CD14-positive monocyte (primary cell): Measurements from ENCODE around the gene SORBS2. TPM values are rescaled to one million over a fixed set of nuclear protein-coding genes. Genes with fewer than 3 reads are reported as not detected.

ENCODE experiments used
- DNase-seq, 3 donors: peaks; one replicate each; pipeline ENCODE4 v3.0.0-alpha.2; 2011 to 2022
- H2AFZ ChIP-seq: 2 replicates; pipeline ENCODE4 v1.6.0; 2012; ENCODE audit warnings: mild to moderate bottlenecking, low read depth, low read length, inconsistent platforms; ENCODE audit not compliant: insufficient read depth, poor library complexity, severe bottlenecking
- H3K27ac ChIP-seq, 2 donors: 1 replicate in 1 of 2; 2 replicates in 1 of 2; pipeline ENCODE4 v1.5.1; 2012 to 2013; ENCODE audit warnings: low read length in 2 of 2, control low read depth in 1 of 2, inconsistent platforms in 1 of 2, low read depth in 1 of 2, mild to moderate bottlenecking in 1 of 2
- H3K27me3 ChIP-seq, 2 donors: one replicate each; pipeline versions ENCODE4 v1.6.0 to v1.6.1; 2011 to 2013; ENCODE audit warnings: low read length in 2 of 2; ENCODE audit not compliant: control insufficient read depth in 2 of 2, insufficient read depth in 2 of 2
- H3K36me3 ChIP-seq, 2 donors: replicated peaks in 1 of 2; 1 replicate in 1 of 2; 2 replicates in 1 of 2; pipeline versions ENCODE4 v1.5.1 to v1.6.1; 2012 to 2013; ENCODE audit warnings: low read length in 2 of 2, control low read depth in 1 of 2, inconsistent platforms in 1 of 2, mild to moderate bottlenecking in 1 of 2; ENCODE audit not compliant: insufficient read depth in 2 of 2, control insufficient read depth in 1 of 2
- H3K4me1 ChIP-seq, 2 donors: 1 replicate in 1 of 2; 2 replicates in 1 of 2; pipeline versions ENCODE4 v1.5.1 to v1.6.1; 2012 to 2013; ENCODE audit warnings: low read length in 2 of 2, control low read depth in 1 of 2, inconsistent platforms in 1 of 2, mild to moderate bottlenecking in 1 of 2, moderate library complexity in 1 of 2; ENCODE audit not compliant: insufficient read depth in 2 of 2, control insufficient read depth in 1 of 2
- H3K4me2 ChIP-seq: replicated peaks from 2 replicates; pipeline ENCODE3; 2012; ENCODE audit warnings: low read length, moderate library complexity, mild to moderate bottlenecking; ENCODE audit not compliant: poor library complexity, severe bottlenecking; ENCODE audit errors: extremely low read depth
- H3K4me3 ChIP-seq, 3 experiments: fragments of 200-600 bp in 1 of 3; sonication (generic) in 1 of 3; replicated peaks in 1 of 3; 1 replicate in 2 of 3; 2 replicates in 1 of 3; pipeline ENCODE4 v1.5.1; 2011 to 2013; ENCODE audit warnings: low read length in 3 of 3, mild to moderate bottlenecking in 3 of 3, control low read depth in 2 of 3, low read depth in 2 of 3, inconsistent platforms in 1 of 3, moderate library complexity in 1 of 3
- H3K79me2 ChIP-seq: 2 replicates; pipeline ENCODE4 v1.6.0; 2012; ENCODE audit warnings: mild to moderate bottlenecking, control low read depth, inconsistent platforms, low read length, moderate library complexity; ENCODE audit not compliant: insufficient read depth
- H3K9ac ChIP-seq: 2 replicates; pipeline ENCODE4 v1.6.0; 2017; ENCODE audit warnings: low read length, mild to moderate bottlenecking; ENCODE audit not compliant: insufficient read depth, poor library complexity, severe bottlenecking
- H3K9me3 ChIP-seq, 2 donors: replicated peaks in 1 of 2; 1 replicate in 1 of 2; 2 replicates in 1 of 2; pipeline versions ENCODE4 v1.5.1 to v1.6.1; 2012 to 2013; ENCODE audit warnings: low read length in 2 of 2, control low read depth in 1 of 2; ENCODE audit not compliant: control insufficient read depth in 1 of 2, insufficient read depth in 1 of 2
- H4K20me1 ChIP-seq: 2 replicates; pipeline ENCODE4 v1.6.0; 2012; ENCODE audit warnings: mild to moderate bottlenecking, low read length, control low read depth, moderate library complexity; ENCODE audit not compliant: insufficient read depth
- H3K27ac Mint-ChIP-seq, 7 donors: one replicate each; pipeline ENCODE4 v1.8.0; 2020; ENCODE audit warnings: mild to moderate bottlenecking in 7 of 7, mixed read lengths in 7 of 7, moderate library complexity in 6 of 7, inconsistent platforms in 2 of 7
- H3K27me3 Mint-ChIP-seq, 3 donors: one replicate each; pipeline ENCODE4 v1.8.0; 2021 to 2022; ENCODE audit warnings: low read depth in 3 of 3, mild to moderate bottlenecking in 3 of 3, mixed read lengths in 3 of 3, moderate library complexity in 3 of 3, inconsistent platforms in 1 of 3
- H3K36me3 Mint-ChIP-seq, 2 donors: one replicate each; pipeline ENCODE4 v1.8.0; 2020; ENCODE audit warnings: mixed read lengths in 2 of 2, inconsistent platforms in 1 of 2, mild to moderate bottlenecking in 1 of 2
- H3K4me1 Mint-ChIP-seq: one replicate; pipeline ENCODE4 v1.8.0; 2020; ENCODE audit warnings: mild to moderate bottlenecking, mixed read lengths
- H3K4me3 Mint-ChIP-seq, 2 donors: one replicate each; pipeline ENCODE4 v1.8.0; 2020; ENCODE audit warnings: mild to moderate bottlenecking in 2 of 2, mixed read lengths in 2 of 2, moderate library complexity in 1 of 2
- H3K9me3 Mint-ChIP-seq, 7 donors: one replicate each; pipeline ENCODE4 v1.8.0; 2020 to 2022; ENCODE audit warnings: mixed read lengths in 7 of 7, mild to moderate bottlenecking in 6 of 7, moderate library complexity in 6 of 7, inconsistent platforms in 2 of 7
- WGBS: methylation state at CpG from one replicate; pipeline ENCODE4 v1.1.5; 2013; ENCODE audit warnings: missing lambda C conversion rate; ENCODE audit not compliant: insufficient coverage; 5-methylcytosine and 5-hydroxymethylcytosine counted together
- intact Hi-C, 2 donors: fragments of 100-400 bp; cut with micrococcal nuclease; formaldehyde crosslinking; loops; one replicate each; pipeline versions ENCODE4 v1.15.0 to v1.15.1; 2023
- polyA plus RNA-seq, 3 donors: library from polyadenylated mRNA; depleted of rRNA in 1 of 3; unstranded in 2 of 3; stranded (reverse) in 1 of 3; fragments of 300-500 nt in 2 of 3; fragments of >200 nt in 1 of 3; fragmentation: Illumina TruSeq in 2 of 3; gene quantifications; 1 replicate in 2 of 3; 2 replicates in 1 of 3; pipeline ENCODE4 v1.2.3, GENCODE V29; 2012 to 2021
- TF ChIP-seq, protein P1 (sequence below): fragments of 200-600 bp; IDR thresholded peaks from one replicate; pipeline ENCODE4 v1.8.0; 2022; ENCODE audit warnings: antibody characterized with exemption, mild to moderate bottlenecking

The SORBS2 gene
- polyA plus RNA-seq, 3 donors: not detected

DNA sequence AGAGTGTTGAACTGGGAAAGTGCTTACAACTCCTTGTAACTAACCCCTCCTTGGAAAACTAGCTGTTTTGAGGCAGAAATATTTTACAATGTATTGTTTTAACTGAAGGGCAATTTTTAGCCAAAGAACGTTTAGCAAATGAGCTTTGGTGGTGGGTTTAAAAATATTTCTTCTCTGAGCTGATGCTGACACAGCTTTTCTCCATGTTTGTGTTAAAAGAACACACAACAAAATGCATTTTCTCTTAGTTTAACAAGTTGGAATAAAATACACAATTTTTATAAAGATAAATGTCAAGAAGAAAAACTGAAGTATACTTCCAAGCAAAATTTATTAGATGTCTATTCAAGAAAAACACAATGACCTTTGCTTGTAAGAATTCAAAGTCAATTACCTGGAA is 226.8 kb downstream of the SORBS2 start:
- Histone ChIP-seq H3K36me3 (no peaks in the 10 kb centered on the region), H3K27me3 (peaks cover 29 to 39% of the 10 kb centered on the region in 2 donors), H4K20me1 (no peaks in the 10 kb centered on the region), H3K4me3 (no peak overlapping the region), H3K9me3 (no peaks in the 10 kb centered on the region), H3K79me2 (no peaks in the 10 kb centered on the region), H3K9ac (no peak overlapping the region), H3K27ac (no peak overlapping the region), H3K4me2 (no peak overlapping the region), H3K4me1 (no peaks in the 10 kb centered on the region), H2AFZ (no peak overlapping the region)
- Mint-ChIP-seq H3K4me3 (no peak overlapping the region), H3K4me1 (peaks cover 3% of the 10 kb centered on the region), H3K36me3 (no peaks in the 10 kb centered on the region), H3K27me3 (peaks cover 38 to 44% (median 38%) of the 10 kb centered on the region in 3 donors), H3K27ac (no peak overlapping the region), H3K9me3 (peaks cover 0 to 6% (median 2%) of the 10 kb centered on the region in 7 donors)
- intact Hi-C loops: no loop called here
- WGBS: no CpG with 5 or more reads among the region's 1 CpG
- TF ChIP-seq, protein P1, sequence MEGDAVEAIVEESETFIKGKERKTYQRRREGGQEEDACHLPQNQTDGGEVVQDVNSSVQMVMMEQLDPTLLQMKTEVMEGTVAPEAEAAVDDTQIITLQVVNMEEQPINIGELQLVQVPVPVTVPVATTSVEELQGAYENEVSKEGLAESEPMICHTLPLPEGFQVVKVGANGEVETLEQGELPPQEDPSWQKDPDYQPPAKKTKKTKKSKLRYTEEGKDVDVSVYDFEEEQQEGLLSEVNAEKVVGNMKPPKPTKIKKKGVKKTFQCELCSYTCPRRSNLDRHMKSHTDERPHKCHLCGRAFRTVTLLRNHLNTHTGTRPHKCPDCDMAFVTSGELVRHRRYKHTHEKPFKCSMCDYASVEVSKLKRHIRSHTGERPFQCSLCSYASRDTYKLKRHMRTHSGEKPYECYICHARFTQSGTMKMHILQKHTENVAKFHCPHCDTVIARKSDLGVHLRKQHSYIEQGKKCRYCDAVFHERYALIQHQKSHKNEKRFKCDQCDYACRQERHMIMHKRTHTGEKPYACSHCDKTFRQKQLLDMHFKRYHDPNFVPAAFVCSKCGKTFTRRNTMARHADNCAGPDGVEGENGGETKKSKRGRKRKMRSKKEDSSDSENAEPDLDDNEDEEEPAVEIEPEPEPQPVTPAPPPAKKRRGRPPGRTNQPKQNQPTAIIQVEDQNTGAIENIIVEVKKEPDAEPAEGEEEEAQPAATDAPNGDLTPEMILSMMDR: no peak
- DNase-seq: no peak

DNA sequence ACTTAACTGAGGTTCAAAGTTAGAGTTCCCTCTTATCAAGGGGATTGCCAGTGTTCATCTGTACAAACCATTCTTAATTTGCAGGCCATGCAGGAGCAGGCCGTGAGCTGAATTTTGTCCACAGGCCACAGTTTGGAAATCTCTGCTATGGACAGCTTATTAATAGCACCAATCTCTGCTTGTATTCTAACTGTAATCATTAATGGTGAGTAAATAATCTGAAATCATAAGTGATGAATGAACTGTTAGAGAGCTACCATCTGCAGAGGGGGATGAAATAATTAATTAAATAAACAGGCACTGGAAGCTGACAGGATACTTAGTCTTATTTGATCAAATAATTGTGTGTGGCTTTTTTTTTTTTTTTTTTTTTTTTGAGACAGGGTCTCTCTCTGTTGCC is 228.2 kb downstream of the SORBS2 start:
- Mint-ChIP-seq H3K27ac (no peak overlapping the region), H3K36me3 (no peaks in the 10 kb centered on the region), H3K4me1 (peaks cover 3% of the 10 kb centered on the region), H3K27me3 (peaks cover 35 to 46% (median 37%) of the 10 kb centered on the region in 3 donors), H3K4me3 (no peak overlapping the region), H3K9me3 (peaks cover 0 to 6% (median 2%) of the 10 kb centered on the region in 7 donors)
- Histone ChIP-seq H3K4me2 (no peak overlapping the region), H3K79me2 (no peaks in the 10 kb centered on the region), H3K4me1 (no peaks in the 10 kb centered on the region), H3K9ac (no peak overlapping the region), H2AFZ (no peak overlapping the region), H3K36me3 (no peaks in the 10 kb centered on the region), H3K27me3 (peaks cover 26 to 39% of the 10 kb centered on the region in 2 donors), H3K27ac (no peak overlapping the region), H3K4me3 (no peak overlapping the region), H3K9me3 (no peaks in the 10 kb centered on the region), H4K20me1 (no peaks in the 10 kb centered on the region)
- intact Hi-C loops: no loop called here
- TF ChIP-seq, protein P1: no peak
- WGBS: no CpG with 5 or more reads among the region's 1 CpG
- no peak for DNase-seq
